K562 (cell line): ENCODE results near the gene ARID3C. TPM values are rescaled to one million over a fixed set of nuclear protein-coding genes. Genes with fewer than 3 reads are reported as not detected.

ENCODE experiments used
- ATAC-seq: fragments of 200-7000 bp; cut with Tn5 transposase; 3 replicates; pipeline ENCODE4 v1.9.1; 2020; ENCODE audit warnings: moderate library complexity
- BruUV-seq: library from RNA; stranded (reverse); fragments of 400-500 nt; replicated peaks from 2 replicates; lab custom pipeline; 2021; lab: Mats Ljungman, UMichigan
- CTCF ChIA-PET: fragments of 300-600 bp; formaldehyde crosslinking; extraction: SDS; loops from one replicate; lab custom pipeline; 2021; ENCODE audit warnings: low intra/inter-chr PET ratio; lab: Yijun Ruan, JAX
- POLR2A ChIA-PET: fragments of 300-600, 350-650 bp; sonication (Branson Sonifier 250); formaldehyde crosslinking; extraction: SDS; loops from one replicate; lab custom pipeline; 2021; ENCODE audit warnings: antibody characterized with exemption, inconsistent platforms; lab: Yijun Ruan, JAX
- DNase-seq, 4 experiments: peaks; one replicate each; pipeline versions ENCODE4 v3.0.0 to v3.0.0-alpha.2; 2011 to 2018; ENCODE audit warnings: low spot score in 3 of 4, mixed read lengths in 3 of 4; ENCODE audit errors: extremely low read depth in 1 of 4
- FAIRE-seq: peaks from 2 replicates; lab custom pipeline; 2011; peaks lifted over from hg19 to GRCh38; lab: Jason Lieb, UNC
- H2AFZ ChIP-seq: 2 replicates; pipeline ENCODE4 v1.6.0; 2011; ENCODE audit warnings: low read depth, low read length, control low read depth, inconsistent platforms
- H3K27ac ChIP-seq: fragments of 200-600 bp; 3 replicates; pipeline ENCODE4 v1.8.0; 2011; ENCODE audit warnings: low read depth, mild to moderate bottlenecking, control low read depth, inconsistent platforms, low read length, moderate library complexity, mixed read lengths; ENCODE audit errors: extremely low read depth
- H3K27me3 ChIP-seq, 2 experiments: fragments of 300-600 bp in 1 of 2; 2 replicates in 1 of 2; 3 replicates in 1 of 2; pipeline versions ENCODE4 v1.6.0 to v1.8.0; 2011; ENCODE audit warnings: inconsistent platforms in 2 of 2, low read length in 2 of 2, mild to moderate bottlenecking in 1 of 2, mixed read lengths in 1 of 2, moderate library complexity in 1 of 2; ENCODE audit not compliant: control insufficient read depth in 2 of 2, insufficient read depth in 2 of 2
- H3K36me3 ChIP-seq: fragments of 300-600 bp; 3 replicates; pipeline ENCODE4 v1.8.0; 2011; ENCODE audit warnings: mild to moderate bottlenecking, low read length, inconsistent platforms; ENCODE audit not compliant: control insufficient read depth, insufficient read depth
- H3K4me1 ChIP-seq, 2 experiments: fragments of 200-600 bp in 1 of 2; replicated peaks in 1 of 2; 2 replicates in 1 of 2; 3 replicates in 1 of 2; pipeline versions ENCODE4 v1.5.1 to v1.8.0; 2011; ENCODE audit warnings: inconsistent platforms in 2 of 2, low read length in 2 of 2, mild to moderate bottlenecking in 1 of 2, mixed read lengths in 1 of 2, moderate library complexity in 1 of 2; ENCODE audit not compliant: control insufficient read depth in 2 of 2, insufficient read depth in 2 of 2
- H3K4me2 ChIP-seq: 2 replicates; pipeline ENCODE4 v1.6.1; 2011; ENCODE audit warnings: low read length, control low read depth, inconsistent platforms, mixed read lengths; ENCODE audit not compliant: insufficient read depth
- H3K4me3 ChIP-seq: fragments of 200-600 bp; sonication (generic), shearing (Covaris generic); 2 replicates; pipeline ENCODE4 v1.5.1; 2016; ENCODE audit warnings: control low read depth, inconsistent platforms
- H3K79me2 ChIP-seq: fragments of 200-600 bp; 3 replicates; pipeline ENCODE4 v1.8.0; 2011; ENCODE audit warnings: low read length, inconsistent platforms; ENCODE audit not compliant: control insufficient read depth, insufficient read depth
- H3K9ac ChIP-seq, 2 experiments: 2 replicates each; pipeline versions ENCODE4 v1.6.0 to v1.6.1; 2011; ENCODE audit warnings: low read depth in 2 of 2, low read length in 2 of 2, control low read depth in 1 of 2, inconsistent platforms in 1 of 2, mild to moderate bottlenecking in 1 of 2, mixed read lengths in 1 of 2; ENCODE audit not compliant: insufficient read depth in 1 of 2
- H3K9me1 ChIP-seq: one replicate; pipeline ENCODE4 v1.6.0; 2011; ENCODE audit warnings: inconsistent platforms, mild to moderate bottlenecking, low read length, moderate library complexity; ENCODE audit not compliant: control insufficient read depth, insufficient read depth
- H3K9me3 ChIP-seq: replicated peaks from 2 replicates; pipeline ENCODE4 v1.5.1; 2011; ENCODE audit warnings: low read depth, low read length, inconsistent platforms; ENCODE audit not compliant: control insufficient read depth, insufficient read depth
- H4K20me1 ChIP-seq: replicated peaks from 2 replicates; pipeline ENCODE4 v1.6.1; 2011; ENCODE audit warnings: low read length, inconsistent platforms, mixed read lengths; ENCODE audit not compliant: control insufficient read depth, insufficient read depth
- WGBS: fragments of 100-300 bp; shearing (Covaris generic); methylation state at CpG from one replicate; pipeline ENCODE4 v1.1.6; 2016; ENCODE audit warnings: low coverage, mixed read lengths; ENCODE audit not compliant: insufficient coverage; ENCODE audit errors: missing lambda C conversion rate; 5-methylcytosine and 5-hydroxymethylcytosine counted together
- in situ Hi-C: fragments of 300-500 bp; cut with MboI; formaldehyde crosslinking; loops from 4 replicates; pipeline ENCODE4 v1.15.0; 2018; ENCODE audit warnings: inconsistent platforms, mixed read lengths
- intact Hi-C: fragments of 100-400 bp; cut with micrococcal nuclease; formaldehyde crosslinking; loops from 2 replicates; pipeline ENCODE4 v1.14.2; 2022
- polyA plus RNA-seq, 8 experiments: library from polyadenylated mRNA; depleted of rRNA in 4 of 8; stranded (reverse) in 5 of 8; unstranded in 3 of 8; fragments of >200 nt; fragmentation: Nextera tagmentation in 2 of 8; fragmentation: Illumina TruSeq in 1 of 8; extraction: Ambion mirVana in 2 of 8; extraction: Trizol in 1 of 8; gene quantifications; 2 replicates each; pipeline versions ENCODE4 v1.2.1 to v1.2.3, GENCODE V29; 2011 to 2014; ENCODE audit warnings: inconsistent platforms in 1 of 8, missing spikeins in 1 of 8
- total RNA-seq, 7 experiments: library from RNA; depleted of rRNA in 6 of 7; stranded (reverse); fragments of >200 nt in 6 of 7; fragmentation: Illumina TruSeq in 2 of 7; extraction: Trizol in 2 of 7; gene quantifications; 2 replicates each; pipeline versions ENCODE4 v1.2.1 to v1.2.3, GENCODE V29; 2011 to 2021; ENCODE audit warnings: low replicate concordance in 1 of 7
- TF ChIP-seq, protein P1 (sequence below), 2 experiments: fragments of 450-650 bp; formaldehyde crosslinking in 1 of 2; IDR thresholded peaks; 2 replicates each; pipeline versions ENCODE4 v1.4.0 to v1.6.1; 2014 to 2020; ENCODE audit warnings: mild to moderate bottlenecking in 2 of 2, borderline replicate concordance in 1 of 2, low read depth in 1 of 2

The ARID3C gene
- total and polyA plus RNA-seq, 9 of the 15 experiments (the other 6 are each of a cell fraction or from before 2014, with no cell fraction given), result not detected

DNA sequence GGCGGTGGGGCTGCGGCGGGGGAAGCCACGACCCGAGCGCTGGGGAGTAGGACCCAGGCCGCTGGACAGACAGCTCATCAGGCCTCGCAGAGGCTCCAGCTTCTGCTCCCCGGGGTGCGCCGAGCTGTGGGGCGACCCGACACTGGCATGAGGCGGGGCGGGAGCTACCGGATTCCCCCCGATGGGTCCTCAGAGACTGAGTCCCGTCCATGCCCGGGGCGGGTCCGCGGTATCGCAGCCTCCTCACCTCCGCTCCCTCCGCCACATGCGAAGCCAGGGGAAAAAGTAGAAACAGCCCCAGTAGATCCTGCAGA, 36.2 kb upstream of the ARID3C start:
- BruUV-seq, result no TSS peak
- CTCF ChIA-PET, result interaction anchor here (1.0 to 1.2 kb wide), 3 partner anchors 17 to 37 kb away, joined by 3 to 4 read pairs (median 3); partner anchors contain the start of gene GALT
- peak overlapping the region; percentile 83 for H3K4me2 ChIP-seq
- peak overlapping the region; percentile 60; the same call in 2 of the 3 replicates for H3K27ac ChIP-seq
- 0 out of 2 replicates have a peak, but pooled peaks cover 4% of the 10 kb centered on the region for H4K20me1 ChIP-seq
- intact Hi-C loops, result no loop called here
- peaks cover 2% of the 10 kb centered on the region for H3K9me1 ChIP-seq
- WGBS, result 0% methylated on average over 16 of the region's 26 CpGs
- H3K9ac ChIP-seq, result peak overlapping the region; percentile 43 to 92; a peak in 3 of 4 replicates
- ATAC-seq (peak; percentile 32), FAIRE-seq (no peak), DNase-seq (no peak)
- in situ Hi-C loops, result no loop called here
- peak overlapping the region; percentile 48 for H3K4me3 ChIP-seq
- H3K27me3 ChIP-seq, result no peaks in the 10 kb centered on the region
- peaks cover 28% of the 10 kb centered on the region for H3K79me2 ChIP-seq
- H3K4me1 ChIP-seq, result peaks cover 17 to 18% of the 10 kb centered on the region in 2 experiments
- POLR2A ChIA-PET, result interaction anchor here (0.6 to 1.3 kb wide), 4 partner anchors 18 to 832 kb away, joined by 3 read pairs; partner anchors contain the start of gene GALT
- no peaks in the 10 kb centered on the region for H3K9me3 ChIP-seq
- peak overlapping the region; percentile 82; the same call in 1 of the 2 replicates for H2AFZ ChIP-seq
- peaks cover 14% of the 10 kb centered on the region; the same call in 2 of the 3 replicates for H3K36me3 ChIP-seq
- TF ChIP-seq, protein P1, sequence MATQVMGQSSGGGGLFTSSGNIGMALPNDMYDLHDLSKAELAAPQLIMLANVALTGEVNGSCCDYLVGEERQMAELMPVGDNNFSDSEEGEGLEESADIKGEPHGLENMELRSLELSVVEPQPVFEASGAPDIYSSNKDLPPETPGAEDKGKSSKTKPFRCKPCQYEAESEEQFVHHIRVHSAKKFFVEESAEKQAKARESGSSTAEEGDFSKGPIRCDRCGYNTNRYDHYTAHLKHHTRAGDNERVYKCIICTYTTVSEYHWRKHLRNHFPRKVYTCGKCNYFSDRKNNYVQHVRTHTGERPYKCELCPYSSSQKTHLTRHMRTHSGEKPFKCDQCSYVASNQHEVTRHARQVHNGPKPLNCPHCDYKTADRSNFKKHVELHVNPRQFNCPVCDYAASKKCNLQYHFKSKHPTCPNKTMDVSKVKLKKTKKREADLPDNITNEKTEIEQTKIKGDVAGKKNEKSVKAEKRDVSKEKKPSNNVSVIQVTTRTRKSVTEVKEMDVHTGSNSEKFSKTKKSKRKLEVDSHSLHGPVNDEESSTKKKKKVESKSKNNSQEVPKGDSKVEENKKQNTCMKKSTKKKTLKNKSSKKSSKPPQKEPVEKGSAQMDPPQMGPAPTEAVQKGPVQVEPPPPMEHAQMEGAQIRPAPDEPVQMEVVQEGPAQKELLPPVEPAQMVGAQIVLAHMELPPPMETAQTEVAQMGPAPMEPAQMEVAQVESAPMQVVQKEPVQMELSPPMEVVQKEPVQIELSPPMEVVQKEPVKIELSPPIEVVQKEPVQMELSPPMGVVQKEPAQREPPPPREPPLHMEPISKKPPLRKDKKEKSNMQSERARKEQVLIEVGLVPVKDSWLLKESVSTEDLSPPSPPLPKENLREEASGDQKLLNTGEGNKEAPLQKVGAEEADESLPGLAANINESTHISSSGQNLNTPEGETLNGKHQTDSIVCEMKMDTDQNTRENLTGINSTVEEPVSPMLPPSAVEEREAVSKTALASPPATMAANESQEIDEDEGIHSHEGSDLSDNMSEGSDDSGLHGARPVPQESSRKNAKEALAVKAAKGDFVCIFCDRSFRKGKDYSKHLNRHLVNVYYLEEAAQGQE (IDR thresholded peaks at IDR 0.05; ENCODE audit: borderline replicate concordance), result no peak
- TF ChIP-seq, protein P1 (CRISPR knock-in tag; IDR thresholded peaks at IDR 0.05; ENCODE audit: low read depth), result peak; percentile 72; the same call in 1 of the 2 replicates
